SK-N-SH (cell line): ENCODE measurements around the gene TSPAN15. TPM values are rescaled to one million over a fixed set of nuclear protein-coding genes. Genes with fewer than 3 reads are reported as not detected.

Experiments
- CTCF ChIA-PET: fragments of 300-600, 350-600 bp; formaldehyde crosslinking; extraction: SDS; loops from one replicate; lab custom pipeline; 2021; lab: Yijun Ruan, JAX
- POLR2A ChIA-PET: fragments of 350-600 bp; sonication (Branson Sonifier 250); formaldehyde crosslinking; extraction: SDS; loops from one replicate; lab custom pipeline; 2020; ENCODE audit warnings: antibody characterized with exemption, inconsistent platforms; lab: Yijun Ruan, JAX
- DNase-seq: peaks from one replicate; pipeline ENCODE4 v3.0.0; 2012
- H2AFZ ChIP-seq: fragments of 200-600 bp; sonication (generic); 2 replicates; pipeline ENCODE4 v1.8.1; 2016; ENCODE audit warnings: antibody characterized with exemption, mild to moderate bottlenecking, low read depth
- H3F3A ChIP-seq: fragments of 200-600 bp; sonication (generic); replicated peaks from 2 replicates; pipeline ENCODE3; 2016; ENCODE audit warnings: antibody characterized with exemption, mild to moderate bottlenecking; ENCODE audit not compliant: insufficient read depth
- H3K27ac ChIP-seq, 2 experiments: fragments of 200-500 bp in 1 of 2; fragments of 200-600 bp in 1 of 2; sonication (Bioruptor generic) in 1 of 2; sonication (generic), shearing (Covaris generic) in 1 of 2; 2 replicates each; pipeline versions ENCODE4 v1.5.1 to v1.6.1; 2014 to 2016; ENCODE audit warnings: low read depth in 2 of 2, inconsistent platforms in 1 of 2, low read length in 1 of 2, mild to moderate bottlenecking in 1 of 2, mixed read lengths in 1 of 2
- H3K27me3 ChIP-seq: fragments of 200-600 bp; sonication (generic), shearing (Covaris generic); 2 replicates; pipeline ENCODE4 v1.6.1; 2016; ENCODE audit warnings: mixed run types; ENCODE audit not compliant: insufficient read depth
- H3K36me3 ChIP-seq, 2 experiments: fragments of 200-500 bp in 1 of 2; fragments of 200-600 bp in 1 of 2; sonication (Bioruptor generic) in 1 of 2; sonication (generic) in 1 of 2; replicated peaks in 1 of 2; 2 replicates each; pipeline versions ENCODE3 to v1.5.1; 2014 to 2016; ENCODE audit warnings: low read length in 1 of 2, mild to moderate bottlenecking in 1 of 2; ENCODE audit not compliant: insufficient read depth in 2 of 2, control insufficient read depth in 1 of 2
- H3K4me1 ChIP-seq, 2 experiments: fragments of 200-500 bp in 1 of 2; fragments of 200-600 bp in 1 of 2; sonication (Bioruptor generic) in 1 of 2; sonication (generic), shearing (Covaris generic) in 1 of 2; 2 replicates each; pipeline versions ENCODE4 v1.5.1 to v1.6.1; 2014 to 2016; ENCODE audit warnings: low read depth in 1 of 2, low read length in 1 of 2, mixed run types in 1 of 2; ENCODE audit not compliant: insufficient read depth in 2 of 2, control insufficient read depth in 1 of 2
- H3K4me2 ChIP-seq: fragments of 200-600 bp; sonication (generic), shearing (Covaris generic); 2 replicates; pipeline ENCODE4 v1.6.1; 2017; ENCODE audit warnings: mixed run types
- H3K4me3 ChIP-seq, 2 experiments: fragments of 200-500 bp in 1 of 2; fragments of 200-600 bp in 1 of 2; sonication (Bioruptor generic) in 1 of 2; sonication (generic), shearing (Covaris generic) in 1 of 2; 2 replicates each; pipeline versions ENCODE4 v1.5.1 to v1.8.1; 2014 to 2016; ENCODE audit warnings: low read depth in 2 of 2, inconsistent platforms in 1 of 2, low read length in 1 of 2, mild to moderate bottlenecking in 1 of 2, mixed read lengths in 1 of 2, moderate library complexity in 1 of 2
- H3K79me2 ChIP-seq: fragments of 200-600 bp; sonication (generic); 2 replicates; pipeline ENCODE4 v1.8.1; 2017; ENCODE audit warnings: mild to moderate bottlenecking; ENCODE audit not compliant: insufficient read depth
- H3K9ac ChIP-seq: fragments of 200-600 bp; sonication (generic); 2 replicates; pipeline ENCODE4 v1.6.1; 2017; ENCODE audit warnings: mixed run types
- H3K9me2 ChIP-seq: fragments of 200-600 bp; sonication (generic); 2 replicates; pipeline ENCODE4 v1.6.1; 2017; ENCODE audit warnings: mixed run types
- H3K9me3 ChIP-seq: fragments of 200-600 bp; sonication (generic); 2 replicates; pipeline ENCODE4 v1.6.1; 2017; ENCODE audit warnings: mixed run types, mild to moderate bottlenecking, moderate library complexity
- H4K20me1 ChIP-seq: fragments of 200-600 bp; sonication (generic); 2 replicates; pipeline ENCODE4 v1.6.1; 2017; ENCODE audit warnings: mild to moderate bottlenecking, mixed run types; ENCODE audit not compliant: insufficient read depth
- FOXJ3 ChIP-seq: sonication (generic); formaldehyde crosslinking; IDR thresholded peaks from 2 replicates; pipeline ENCODE4 v1.5.1; 2020; ENCODE audit warnings: mild to moderate bottlenecking, missing genetic modification reagents
- GABPA ChIP-seq: IDR thresholded peaks from 2 replicates; pipeline ENCODE4 v1.4.0; 2012; ENCODE audit warnings: low read depth, mild to moderate bottlenecking
- GATA2 ChIP-seq: sonication (generic); formaldehyde crosslinking; IDR thresholded peaks from 2 replicates; pipeline ENCODE4 v1.5.0; 2020; ENCODE audit warnings: mild to moderate bottlenecking, missing genetic modification reagents
- PBX3 ChIP-seq: IDR thresholded peaks from 2 replicates; pipeline ENCODE4; 2012
- SMC3 ChIP-seq: IDR thresholded peaks from 2 replicates; pipeline ENCODE4 v1.6.1; 2012; ENCODE audit warnings: low read depth, low read length, improper control_type of control experiment
- TCF12 ChIP-seq: IDR thresholded peaks from 2 replicates; pipeline ENCODE4 v1.4.0; 2012
- YY1 ChIP-seq: IDR thresholded peaks from 2 replicates; pipeline ENCODE4 v1.4.0; 2012; ENCODE audit warnings: low read depth, mild to moderate bottlenecking
- WGBS: methylation state at CpG from one replicate; pipeline ENCODE4 v1.1.6; 2017; ENCODE audit warnings: low lambda C conversion rate; 5-methylcytosine and 5-hydroxymethylcytosine counted together
- polyA plus RNA-seq, 3 experiments: library from polyadenylated mRNA; depleted of rRNA; stranded (reverse); fragments of >200 nt; gene quantifications; 2 replicates each; pipeline ENCODE4 v1.2.3, GENCODE V29; 2012
- TF ChIP-seq, protein P1 (sequence below): fragments of 150-350 bp; IDR thresholded peaks from 2 replicates; pipeline ENCODE4 v1.6.1; 2016; ENCODE audit warnings: mild to moderate bottlenecking, low read depth, low read length
- TF ChIP-seq, protein P2 (sequence below): IDR thresholded peaks from 2 replicates; pipeline ENCODE4 v1.4.0; 2012; ENCODE audit warnings: low read depth, borderline replicate concordance
- TF ChIP-seq, protein P3 (sequence below): IDR thresholded peaks from 2 replicates; pipeline ENCODE4 v1.6.1; 2012; ENCODE audit warnings: mild to moderate bottlenecking, low read depth, low read length, moderate library complexity

Gene TSPAN15
- polyA plus RNA-seq, 1 of the 3 experiments (the other 2 are of a cell fraction) = 8.5 TPM

- TF ChIP-seq, protein P1, sequence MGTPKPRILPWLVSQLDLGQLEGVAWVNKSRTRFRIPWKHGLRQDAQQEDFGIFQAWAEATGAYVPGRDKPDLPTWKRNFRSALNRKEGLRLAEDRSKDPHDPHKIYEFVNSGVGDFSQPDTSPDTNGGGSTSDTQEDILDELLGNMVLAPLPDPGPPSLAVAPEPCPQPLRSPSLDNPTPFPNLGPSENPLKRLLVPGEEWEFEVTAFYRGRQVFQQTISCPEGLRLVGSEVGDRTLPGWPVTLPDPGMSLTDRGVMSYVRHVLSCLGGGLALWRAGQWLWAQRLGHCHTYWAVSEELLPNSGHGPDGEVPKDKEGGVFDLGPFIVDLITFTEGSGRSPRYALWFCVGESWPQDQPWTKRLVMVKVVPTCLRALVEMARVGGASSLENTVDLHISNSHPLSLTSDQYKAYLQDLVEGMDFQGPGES = no peak
- TF ChIP-seq GABPA (no peak), YY1 (no peak), FOXJ3 (CRISPR knock-in tag) (no peak), SMC3 (no peak)
- TF ChIP-seq, protein P2, sequence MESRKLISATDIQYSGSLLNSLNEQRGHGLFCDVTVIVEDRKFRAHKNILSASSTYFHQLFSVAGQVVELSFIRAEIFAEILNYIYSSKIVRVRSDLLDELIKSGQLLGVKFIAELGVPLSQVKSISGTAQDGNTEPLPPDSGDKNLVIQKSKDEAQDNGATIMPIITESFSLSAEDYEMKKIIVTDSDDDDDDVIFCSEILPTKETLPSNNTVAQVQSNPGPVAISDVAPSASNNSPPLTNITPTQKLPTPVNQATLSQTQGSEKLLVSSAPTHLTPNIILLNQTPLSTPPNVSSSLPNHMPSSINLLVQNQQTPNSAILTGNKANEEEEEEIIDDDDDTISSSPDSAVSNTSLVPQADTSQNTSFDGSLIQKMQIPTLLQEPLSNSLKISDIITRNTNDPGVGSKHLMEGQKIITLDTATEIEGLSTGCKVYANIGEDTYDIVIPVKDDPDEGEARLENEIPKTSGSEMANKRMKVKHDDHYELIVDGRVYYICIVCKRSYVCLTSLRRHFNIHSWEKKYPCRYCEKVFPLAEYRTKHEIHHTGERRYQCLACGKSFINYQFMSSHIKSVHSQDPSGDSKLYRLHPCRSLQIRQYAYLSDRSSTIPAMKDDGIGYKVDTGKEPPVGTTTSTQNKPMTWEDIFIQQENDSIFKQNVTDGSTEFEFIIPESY = no peak
Measured at GRCh38 chr10:69469976-69470375, 18.7 kb downstream of the TSPAN15 start (continued).

GRCh38 chr10:69470463-69471384 lies 19.5 kb downstream of the TSPAN15 start:
- no peak overlapping the region for H3K4me3 ChIP-seq
- H3K4me2 ChIP-seq = no peak overlapping the region
- no peaks in the 10 kb centered on the region for H3K27me3 ChIP-seq
- ChIA-PET CTCF (interaction anchor here (0.7 kb wide), 1 partner anchor 72 kb away, joined by 3 read pairs; no protein-coding TSS in a partner anchor), POLR2A (no interaction called here)
- 72% methylated on average over 8 of the region's 8 CpGs for WGBS
- peaks cover 17 to 21% of the 10 kb centered on the region in 2 experiments; a peak in 3 of 4 replicates for H3K4me1 ChIP-seq
- H3F3A ChIP-seq = peaks cover 3% of the 10 kb centered on the region
- H3K9me2 ChIP-seq = no peaks in the 10 kb centered on the region
- DNase-seq = no peak
- no peak overlapping the region for H2AFZ ChIP-seq
- H3K79me2 ChIP-seq = no peaks in the 10 kb centered on the region
- H3K36me3 ChIP-seq = no peaks in the 10 kb centered on the region
- H3K9me3 ChIP-seq = no peaks in the 10 kb centered on the region
- no peaks in the 10 kb centered on the region for H4K20me1 ChIP-seq
- no peak for TF ChIP-seq GATA2
- no peak for TF ChIP-seq TCF12
- TF ChIP-seq, protein P3, sequence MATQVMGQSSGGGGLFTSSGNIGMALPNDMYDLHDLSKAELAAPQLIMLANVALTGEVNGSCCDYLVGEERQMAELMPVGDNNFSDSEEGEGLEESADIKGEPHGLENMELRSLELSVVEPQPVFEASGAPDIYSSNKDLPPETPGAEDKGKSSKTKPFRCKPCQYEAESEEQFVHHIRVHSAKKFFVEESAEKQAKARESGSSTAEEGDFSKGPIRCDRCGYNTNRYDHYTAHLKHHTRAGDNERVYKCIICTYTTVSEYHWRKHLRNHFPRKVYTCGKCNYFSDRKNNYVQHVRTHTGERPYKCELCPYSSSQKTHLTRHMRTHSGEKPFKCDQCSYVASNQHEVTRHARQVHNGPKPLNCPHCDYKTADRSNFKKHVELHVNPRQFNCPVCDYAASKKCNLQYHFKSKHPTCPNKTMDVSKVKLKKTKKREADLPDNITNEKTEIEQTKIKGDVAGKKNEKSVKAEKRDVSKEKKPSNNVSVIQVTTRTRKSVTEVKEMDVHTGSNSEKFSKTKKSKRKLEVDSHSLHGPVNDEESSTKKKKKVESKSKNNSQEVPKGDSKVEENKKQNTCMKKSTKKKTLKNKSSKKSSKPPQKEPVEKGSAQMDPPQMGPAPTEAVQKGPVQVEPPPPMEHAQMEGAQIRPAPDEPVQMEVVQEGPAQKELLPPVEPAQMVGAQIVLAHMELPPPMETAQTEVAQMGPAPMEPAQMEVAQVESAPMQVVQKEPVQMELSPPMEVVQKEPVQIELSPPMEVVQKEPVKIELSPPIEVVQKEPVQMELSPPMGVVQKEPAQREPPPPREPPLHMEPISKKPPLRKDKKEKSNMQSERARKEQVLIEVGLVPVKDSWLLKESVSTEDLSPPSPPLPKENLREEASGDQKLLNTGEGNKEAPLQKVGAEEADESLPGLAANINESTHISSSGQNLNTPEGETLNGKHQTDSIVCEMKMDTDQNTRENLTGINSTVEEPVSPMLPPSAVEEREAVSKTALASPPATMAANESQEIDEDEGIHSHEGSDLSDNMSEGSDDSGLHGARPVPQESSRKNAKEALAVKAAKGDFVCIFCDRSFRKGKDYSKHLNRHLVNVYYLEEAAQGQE = no peak
- TF ChIP-seq PBX3 = no peak
- TF ChIP-seq, all 33 proteins: peak for 0
- Histone ChIP-seq H3K27ac (no peak overlapping the region), H3K9ac (no peak overlapping the region)
